ENCODE measurements around the gene CDC42BPB.

GRCh38 chr14:103099081-103099732, 41.9 kb upstream of the CDC42BPB start:
- TF ChIP-seq CTCF (IDR thresholded peaks at IDR 0.05; ENCODE audit: low read depth, low read length): no peak
- TF ChIP-seq EZH2phosphoT487 (IDR thresholded peaks at IDR 0.05; ENCODE audit: low read depth): no peak

All from OCI-LY3 (cell line).